Endothelial cell (in vitro differentiated cells): ENCODE results near the gene COL9A2. TPM values are rescaled to one million over a fixed set of nuclear protein-coding genes. Genes with fewer than 3 reads are reported as not detected.

Experiments
- DNase-seq: peaks from one replicate; pipeline ENCODE4 v3.0.0; 2021; ENCODE audit warnings: low spot score
- H3K27ac Mint-ChIP-seq: one replicate; pipeline ENCODE4 v1.8.0; 2021; ENCODE audit warnings: mixed read lengths, inconsistent platforms; ENCODE audit not compliant: unreplicated experiment
- H3K27me3 Mint-ChIP-seq: one replicate; pipeline ENCODE4 v1.8.0; 2021; ENCODE audit warnings: mild to moderate bottlenecking, moderate library complexity, mixed read lengths, inconsistent platforms; ENCODE audit not compliant: unreplicated experiment
- H3K36me3 Mint-ChIP-seq: one replicate; pipeline ENCODE4 v1.8.0; 2021; ENCODE audit warnings: mild to moderate bottlenecking, low read depth, mixed read lengths, inconsistent platforms; ENCODE audit not compliant: unreplicated experiment
- H3K4me1 Mint-ChIP-seq: one replicate; pipeline ENCODE4 v1.8.0; 2021; ENCODE audit warnings: mild to moderate bottlenecking, mixed read lengths, inconsistent platforms; ENCODE audit not compliant: unreplicated experiment
- H3K4me3 Mint-ChIP-seq: one replicate; pipeline ENCODE4 v1.8.0; 2021; ENCODE audit warnings: mild to moderate bottlenecking, mixed read lengths, inconsistent platforms; ENCODE audit not compliant: unreplicated experiment
- H3K9me3 Mint-ChIP-seq: one replicate; pipeline ENCODE4 v1.8.0; 2021; ENCODE audit warnings: mixed read lengths, inconsistent platforms; ENCODE audit not compliant: unreplicated experiment
- CTCF ChIP-seq: fragments of 200-600 bp; sonication (generic); IDR thresholded peaks from one replicate; pipeline ENCODE4 v1.5.0; 2021; ENCODE audit warnings: antibody characterized with exemption; ENCODE audit not compliant: unreplicated experiment
- total RNA-seq: library from RNA; stranded (reverse); fragmentation: NEBNext Ultra II Directional; extraction: Animal tissue kit (Norgen Biotek cat#: 25700); gene quantifications from one replicate; pipeline ENCODE4 v1.2.1, GENCODE V29; 2021; ENCODE audit not compliant: unreplicated experiment

Gene COL9A2
- total RNA-seq, 1 donor from 2014 or later = 5.4 TPM

GRCh38 chr1:40270152-40270834, 46.8 kb downstream of the COL9A2 start:
- Mint-ChIP-seq H3K4me3 (peak overlapping the region; percentile 54), H3K4me1 (no peaks in the 10 kb centered on the region), H3K36me3 (peaks cover 22% of the 10 kb centered on the region), H3K9me3 (no peaks in the 10 kb centered on the region), H3K27ac (no peak overlapping the region), H3K27me3 (no peaks in the 10 kb centered on the region)
- no peak for TF ChIP-seq CTCF
- DNase-seq = no peak

GRCh38 chr1:40268211-40268610, 48.9 kb downstream of the COL9A2 start:
- no peaks in the 10 kb centered on the region for H3K27me3 Mint-ChIP-seq
- no peaks in the 10 kb centered on the region for H3K4me1 Mint-ChIP-seq
- H3K36me3 Mint-ChIP-seq = peaks cover 22% of the 10 kb centered on the region
- no peak overlapping the region for H3K27ac Mint-ChIP-seq
- no peak for TF ChIP-seq CTCF
- H3K4me3 Mint-ChIP-seq = no peak overlapping the region
- no peaks in the 10 kb centered on the region for H3K9me3 Mint-ChIP-seq
- DNase-seq = no peak

- H3K27me3 Mint-ChIP-seq = no peaks in the 10 kb centered on the region
- H3K4me1 Mint-ChIP-seq = no peaks in the 10 kb centered on the region
- peaks cover 25% of the 10 kb centered on the region for H3K36me3 Mint-ChIP-seq
- no peak for TF ChIP-seq CTCF
- H3K4me3 Mint-ChIP-seq = no peak overlapping the region
- no peak overlapping the region for H3K27ac Mint-ChIP-seq
- DNase-seq = no peak
- no peaks in the 10 kb centered on the region for H3K9me3 Mint-ChIP-seq
Measured at GRCh38 chr1:40267767-40268187, 49.3 kb downstream of the COL9A2 start.

GRCh38 chr1:40266786-40267535, 50.1 kb downstream of the COL9A2 start:
- H3K4me1 Mint-ChIP-seq = no peaks in the 10 kb centered on the region
- H3K36me3 Mint-ChIP-seq = peaks cover 24% of the 10 kb centered on the region

More at GRCh38 chr1:40266786-40267535, 50.1 kb downstream of the COL9A2 start:
- no peak overlapping the region for H3K4me3 Mint-ChIP-seq
- DNase-seq = no peak
- no peak overlapping the region for H3K27ac Mint-ChIP-seq
- no peak for TF ChIP-seq CTCF
- no peaks in the 10 kb centered on the region for H3K9me3 Mint-ChIP-seq
- H3K27me3 Mint-ChIP-seq = no peaks in the 10 kb centered on the region
